NCI-H1930 (cell line): Measurements from ENCODE around the gene MYNN.
"Not testable (repeated sequence)": the region's sequence is repeated elsewhere in the genome, so short reads cannot be mapped to it uniquely, and the experiment has no call there.

ENCODE experiments used
- DNase-seq, 2 experiments: peaks; one replicate each; lab custom pipeline; 2025; lab: John Stamatoyannopoulos, UW

The MYNN gene

DNA sequence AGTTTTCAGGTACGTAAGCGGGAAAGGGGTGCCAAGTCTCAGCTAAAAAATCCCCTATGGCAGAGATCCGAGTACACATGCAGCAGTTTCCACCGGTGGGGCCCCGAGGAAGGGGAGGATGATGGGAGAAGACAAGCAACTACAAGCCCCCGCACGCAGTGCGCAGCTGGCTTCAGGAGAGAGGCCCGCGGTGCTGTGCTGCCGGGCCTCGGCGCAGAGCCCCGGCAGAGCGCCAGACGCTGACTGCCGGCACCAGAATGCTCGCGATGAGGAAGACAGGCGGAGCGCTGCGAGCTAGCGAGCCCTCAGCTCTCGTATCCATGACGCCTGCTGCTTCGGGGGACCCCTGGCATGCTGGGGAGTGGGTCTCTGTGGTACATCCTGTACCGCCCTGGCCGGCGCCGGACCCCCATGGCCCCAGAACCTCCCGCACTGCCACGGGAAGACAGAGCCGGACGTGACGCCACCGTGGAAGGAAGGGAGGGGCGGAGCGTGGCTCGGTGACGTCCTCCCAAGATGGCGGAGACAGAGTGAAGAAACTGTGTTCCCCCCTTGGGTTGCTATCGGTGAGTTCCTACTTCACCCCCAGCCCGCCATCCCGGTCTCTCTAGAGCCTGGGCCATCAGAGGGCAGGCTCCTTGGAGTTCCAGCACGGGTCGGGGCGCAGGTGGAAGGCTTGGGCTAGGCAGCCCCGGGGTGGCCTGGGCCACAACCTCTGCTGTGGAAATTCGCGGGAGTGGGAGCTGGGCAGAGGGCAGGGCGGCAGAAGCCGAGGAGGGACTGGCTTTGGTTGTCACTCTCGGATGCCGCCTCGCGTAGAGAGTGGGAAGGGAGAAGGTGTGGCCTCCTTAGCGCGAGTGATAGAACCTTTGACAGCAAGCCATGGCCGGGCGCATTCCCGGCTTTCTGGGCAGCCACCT is at the start of gene MYNN:
Gene MYNN, plus strand, starts transcription at position 500 of the 920 bp plus-strand sequence. CDS start 900 bp downstream, outside the sequence.
- DNase-seq = peak; percentile 75 to 84

DNA sequence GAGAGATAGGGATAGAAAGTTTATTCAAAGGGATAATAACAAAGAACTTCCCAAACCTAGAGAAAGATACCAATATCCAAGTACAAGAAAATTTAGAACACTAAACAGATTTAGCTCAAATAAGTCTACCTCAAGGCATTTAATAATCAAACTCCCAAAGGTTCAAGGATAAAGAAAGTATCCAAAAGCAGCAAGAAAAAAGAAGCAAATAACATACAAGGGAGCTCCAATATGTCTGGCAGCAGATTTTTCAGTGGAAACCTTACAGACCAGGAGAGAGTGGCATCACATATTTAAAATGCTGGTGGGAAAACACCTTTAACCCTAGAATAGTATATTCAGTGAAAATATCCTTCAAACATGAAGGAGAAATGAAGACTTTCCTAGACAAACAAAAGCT is 41.3 kb upstream of the MYNN start:
- DNase-seq = not testable (repeated sequence)

DNA sequence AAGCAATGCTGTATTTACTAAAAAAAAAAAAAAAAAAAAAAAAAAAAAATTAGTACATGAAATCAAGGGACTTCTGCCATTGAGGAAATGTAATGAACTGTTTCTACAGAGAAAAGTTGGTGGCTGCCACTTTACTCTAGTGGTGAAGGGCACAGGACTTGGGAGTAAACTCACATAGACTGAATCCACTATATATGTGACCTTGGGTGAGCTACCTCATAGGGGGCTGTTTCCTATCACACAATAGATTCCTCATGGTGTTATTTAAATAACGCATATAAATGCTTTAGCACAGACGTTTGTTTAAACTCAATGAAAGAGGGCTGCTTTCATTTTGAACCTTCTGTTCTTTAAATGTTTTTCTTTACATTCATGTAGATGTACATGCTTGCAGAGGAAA is 34.1 kb upstream of the MYNN start:
- no peak for DNase-seq

DNA sequence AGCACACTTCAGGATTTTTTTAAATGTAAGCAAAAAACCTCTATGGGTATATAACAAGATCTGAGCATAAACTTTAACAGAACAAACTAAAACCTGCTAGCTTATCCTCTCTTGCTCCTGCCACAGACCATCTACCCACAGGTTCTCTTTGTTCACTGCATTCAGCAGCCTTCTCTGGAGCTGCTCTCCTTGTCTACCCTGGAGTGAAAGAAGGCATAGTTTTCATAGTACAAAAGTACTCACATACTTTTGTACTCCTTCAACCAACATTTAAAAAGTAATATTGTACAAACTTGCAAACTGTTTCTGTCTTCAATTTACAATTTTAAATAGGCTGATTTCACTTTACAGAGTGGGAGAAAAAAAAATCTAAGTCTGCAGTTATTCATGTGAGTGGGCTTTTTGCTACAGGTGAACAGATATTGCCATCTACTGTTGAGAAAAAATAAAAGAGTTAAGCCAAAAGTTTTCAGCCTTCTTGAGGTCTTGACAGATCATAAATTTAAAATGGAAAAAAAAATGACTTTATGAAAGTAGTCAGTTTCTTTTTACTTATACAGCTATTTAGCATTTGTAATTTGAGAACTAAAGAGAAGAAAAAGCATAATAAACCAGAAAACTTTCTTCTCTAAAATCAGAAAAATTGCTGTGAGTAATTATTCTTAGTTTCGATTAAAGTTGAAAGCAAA is 28.7 kb upstream of the MYNN start:
- no peak for DNase-seq

DNA sequence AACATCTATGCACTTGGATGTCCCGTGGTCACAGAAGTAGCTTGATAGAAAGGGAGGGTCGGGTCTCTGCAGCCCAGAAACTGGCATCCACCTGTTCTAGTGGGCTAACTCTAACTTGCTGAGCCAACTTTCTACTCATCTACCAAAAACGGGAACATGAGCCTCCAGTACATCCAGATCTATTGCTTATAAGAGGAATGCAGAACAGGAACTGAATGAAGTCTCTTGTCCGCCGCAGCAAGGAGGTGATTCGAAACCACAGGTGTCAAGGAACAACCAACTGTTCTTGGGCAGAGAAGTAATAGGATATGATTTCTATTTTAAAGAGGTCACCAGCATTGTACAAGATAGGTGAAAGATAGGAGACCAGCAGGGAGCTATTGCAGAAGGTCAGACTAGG is 26.3 kb upstream of the MYNN start:
- DNase-seq = no peak

DNA sequence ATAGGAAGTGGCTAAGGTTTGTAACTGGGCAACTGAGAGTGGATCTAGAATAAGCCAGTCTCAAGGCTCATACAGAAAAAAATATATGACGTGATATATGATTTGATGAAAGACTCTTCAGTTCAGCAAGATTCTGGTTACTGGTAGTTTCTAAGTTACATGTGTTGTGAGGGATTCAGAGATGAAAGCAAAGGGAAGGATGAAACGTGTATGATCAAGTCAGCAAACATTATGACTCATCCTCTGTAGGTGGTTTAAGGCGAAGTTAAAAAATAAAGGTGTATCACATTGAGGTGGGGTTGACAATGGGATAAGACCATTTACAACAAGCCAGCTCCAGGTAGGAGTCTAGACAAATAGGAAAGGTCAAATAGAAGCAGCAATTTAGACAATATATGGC is 24.5 kb upstream of the MYNN start:
- no peak for DNase-seq

DNA sequence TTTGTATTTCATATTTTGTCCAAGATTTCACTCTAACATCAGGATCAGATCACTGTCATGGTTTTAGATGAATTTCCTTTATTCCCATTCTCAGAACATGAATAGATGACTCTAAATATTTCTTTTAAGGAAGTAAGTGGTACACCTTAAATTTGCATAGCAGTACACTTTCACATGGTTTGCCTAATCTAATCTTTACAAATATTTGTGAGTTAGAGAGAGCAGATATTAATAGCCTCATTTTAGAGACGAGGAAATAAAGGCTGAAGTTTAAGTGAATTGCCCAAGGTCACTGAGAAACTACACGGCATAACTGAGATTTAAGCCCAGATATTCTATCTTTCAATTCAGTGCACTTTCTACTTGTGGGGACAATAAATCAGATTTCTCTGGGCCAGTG is 22.5 kb upstream of the MYNN start:
- DNase-seq = no peak

DNA sequence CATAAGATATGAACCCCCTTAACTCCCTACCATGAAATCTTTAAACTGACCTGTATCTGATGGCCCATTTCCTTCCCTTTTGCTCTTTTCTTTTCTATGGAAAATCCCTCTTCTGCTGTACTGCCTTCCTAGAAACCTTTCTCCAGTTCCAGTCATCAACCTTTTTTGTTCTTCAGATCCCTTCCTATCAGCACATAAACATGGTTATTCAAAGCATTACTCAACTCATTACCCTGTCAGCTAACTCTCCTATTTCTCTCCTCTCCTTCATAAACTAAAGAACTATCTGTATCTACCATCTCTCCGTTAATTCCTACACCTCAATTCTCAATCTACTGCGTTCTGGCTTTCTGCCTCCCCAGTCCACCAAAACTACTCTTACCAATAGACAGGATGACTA is 21.3 kb upstream of the MYNN start:
- no peak for DNase-seq

DNA sequence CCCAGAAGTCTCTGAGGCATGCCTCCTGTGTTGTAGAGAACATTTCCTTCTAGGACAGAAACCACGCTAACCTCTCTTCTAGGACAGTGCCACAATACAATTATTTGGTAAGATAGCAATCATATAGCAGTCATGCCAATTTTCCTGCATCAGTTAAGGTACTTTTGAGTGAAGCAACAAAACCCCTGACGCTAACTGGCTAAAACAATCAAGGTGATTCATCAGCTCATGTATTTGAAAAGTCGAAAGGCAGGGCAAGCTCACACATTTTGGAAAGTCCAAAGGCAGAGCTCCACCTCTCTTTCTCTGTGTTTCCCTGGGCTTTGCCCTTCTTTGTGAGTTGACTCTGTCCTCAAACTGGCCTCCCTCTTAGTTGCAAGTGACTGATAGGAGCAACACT is 18.5 kb upstream of the MYNN start:
- no peak for DNase-seq

DNA sequence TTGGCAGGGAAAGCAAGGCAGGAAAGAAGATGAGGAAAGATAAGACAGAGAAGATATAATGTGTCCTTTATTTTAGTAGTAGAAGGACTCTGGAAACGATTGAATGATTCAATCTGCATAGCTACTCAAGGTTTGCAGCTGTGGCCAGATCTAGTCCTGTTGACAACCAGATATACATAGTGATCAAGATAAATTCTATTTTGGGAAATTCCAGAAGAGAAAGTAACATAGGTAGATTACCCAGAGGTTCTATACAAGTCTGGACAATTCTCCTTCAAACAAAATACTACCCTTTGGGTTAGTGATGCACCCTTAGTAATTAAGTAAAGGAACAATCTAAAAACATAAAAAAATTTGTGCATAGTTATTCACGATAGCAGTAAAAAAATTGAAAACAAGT is 17.7 kb upstream of the MYNN start:
- no peak for DNase-seq

DNA sequence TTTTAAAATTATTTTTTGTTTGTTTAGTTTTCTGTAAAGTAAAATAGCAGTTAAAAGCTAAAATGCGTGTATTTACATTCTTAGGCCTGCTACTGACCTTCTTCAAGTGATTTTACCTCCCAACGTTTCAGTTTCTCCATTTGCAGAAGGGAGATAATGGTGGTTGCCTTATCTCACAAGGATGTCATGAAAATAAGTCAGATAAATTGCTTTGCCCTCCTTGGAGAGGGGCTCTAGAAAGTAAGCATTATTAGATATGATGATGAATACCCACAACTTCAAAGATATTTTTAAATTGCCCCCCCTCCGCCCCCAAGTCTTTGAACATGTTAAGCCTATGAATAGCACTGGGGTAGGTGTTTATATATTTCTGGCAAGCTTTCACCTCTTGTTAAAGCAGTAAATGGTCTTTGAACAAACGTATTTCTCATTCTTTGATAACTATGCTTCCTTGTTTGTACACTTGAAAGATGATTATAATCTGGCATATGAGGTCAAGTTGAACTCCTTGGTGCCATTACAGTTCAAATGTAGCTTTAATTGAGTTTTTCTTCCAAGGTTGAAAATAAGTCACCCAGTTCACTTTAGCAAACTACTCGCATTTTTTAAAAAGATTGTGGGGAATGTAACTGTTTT is 14.7 kb upstream of the MYNN start:
- no peak for DNase-seq

DNA sequence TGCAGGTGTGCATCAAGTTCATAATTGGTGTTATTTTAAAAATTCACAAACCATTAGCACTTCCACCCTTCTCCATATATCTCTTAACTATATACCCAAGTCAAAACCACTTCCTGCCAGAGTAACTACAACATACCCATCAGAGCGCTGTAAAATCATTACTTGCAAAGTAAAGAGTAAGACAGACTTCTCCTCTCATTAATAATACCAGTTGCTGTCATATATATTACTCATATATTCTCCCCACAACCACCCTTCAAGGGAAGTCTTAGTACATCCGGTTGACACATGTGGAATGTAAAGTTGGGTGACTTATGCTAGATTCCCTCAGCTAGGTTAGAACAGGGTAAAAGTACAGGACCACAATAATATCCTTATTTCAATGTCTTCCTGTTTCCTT is 13.9 kb upstream of the MYNN start:
- DNase-seq = no peak

DNA sequence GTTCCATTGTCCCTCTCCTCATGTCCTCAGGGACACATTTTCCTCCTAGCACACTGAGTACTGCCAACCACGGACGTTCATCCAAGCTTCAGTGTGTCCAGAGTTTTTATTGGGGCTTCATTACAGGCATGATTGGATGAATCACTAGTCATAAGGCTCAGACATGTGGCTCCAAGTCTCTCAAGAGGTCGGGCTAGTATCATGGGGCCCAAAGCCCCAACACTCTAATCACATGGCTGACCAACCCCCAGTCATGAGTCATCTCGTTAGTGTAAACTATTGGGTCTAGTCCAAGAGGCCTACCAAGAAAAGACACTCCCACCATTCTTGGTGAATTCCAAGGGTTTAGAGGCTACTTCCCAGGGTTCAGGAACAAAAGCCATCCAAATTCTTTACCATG is 12.7 kb upstream of the MYNN start:
- no peak for DNase-seq

DNA sequence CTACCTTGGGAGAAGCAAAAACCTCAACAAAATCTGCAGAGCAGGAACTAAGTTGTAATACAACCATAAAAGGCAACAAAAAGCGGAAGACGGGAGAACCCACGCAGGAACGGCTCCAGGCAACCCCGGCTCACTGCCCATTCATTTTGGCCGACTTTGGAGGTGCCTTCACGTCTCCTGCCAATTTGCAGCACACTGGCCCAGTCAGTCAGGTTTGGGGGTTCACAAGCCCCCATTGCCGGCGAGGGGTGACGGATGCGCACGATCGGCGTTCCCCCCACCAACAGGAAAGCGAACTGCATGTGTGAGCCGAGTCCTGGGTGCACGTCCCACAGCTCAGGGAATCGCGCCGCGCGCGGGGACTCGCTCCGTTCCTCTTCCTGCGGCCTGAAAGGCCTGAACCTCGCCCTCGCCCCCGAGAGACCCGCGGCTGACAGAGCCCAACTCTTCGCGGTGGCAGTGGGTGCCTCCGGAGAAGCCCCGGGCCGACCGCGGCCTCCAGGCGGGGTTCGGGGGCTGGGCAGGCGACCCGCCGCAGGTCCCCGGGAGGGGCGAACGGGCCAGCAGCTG is 8.8 kb upstream of the MYNN start:
- no peak for DNase-seq

DNA sequence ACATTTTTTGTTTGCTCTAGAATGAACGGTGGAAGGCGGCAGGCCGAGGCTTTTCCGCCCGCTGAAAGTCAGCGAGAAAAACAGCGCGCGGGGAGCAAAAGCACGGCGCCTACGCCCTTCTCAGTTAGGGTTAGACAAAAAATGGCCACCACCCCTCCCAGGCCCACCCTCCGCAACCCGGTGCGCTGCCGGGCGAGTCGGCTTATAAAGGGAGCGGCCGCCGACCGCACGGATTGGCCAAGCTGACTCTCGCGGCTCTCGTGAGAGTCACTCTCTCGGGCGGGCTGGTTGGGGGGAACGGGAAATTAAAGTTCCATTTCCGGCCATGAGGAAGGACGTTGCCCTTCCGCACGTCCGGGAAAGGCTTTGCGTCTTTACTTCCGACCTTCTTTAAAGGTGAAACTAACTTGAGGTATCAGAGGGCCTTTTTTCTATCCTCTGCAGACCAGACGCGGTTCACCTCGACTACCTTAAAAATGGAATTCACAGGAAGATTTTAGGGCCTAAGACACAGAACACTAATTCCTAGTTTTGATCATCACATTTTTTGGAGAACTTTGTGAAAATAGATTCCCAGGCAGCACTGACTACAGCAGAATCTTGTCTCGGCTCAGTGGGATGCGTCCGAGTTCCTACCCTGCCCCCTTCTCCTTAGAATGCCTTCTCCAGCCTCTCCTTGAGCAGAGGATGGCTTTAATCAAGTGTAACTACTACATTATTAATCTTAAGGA is 8.1 kb upstream of the MYNN start, which contains the start of gene TERC:
Gene TERC, minus strand, starts transcription at position 179 of the 731 bp plus-strand sequence.
- DNase-seq = peak; percentile 90 to 92

DNA sequence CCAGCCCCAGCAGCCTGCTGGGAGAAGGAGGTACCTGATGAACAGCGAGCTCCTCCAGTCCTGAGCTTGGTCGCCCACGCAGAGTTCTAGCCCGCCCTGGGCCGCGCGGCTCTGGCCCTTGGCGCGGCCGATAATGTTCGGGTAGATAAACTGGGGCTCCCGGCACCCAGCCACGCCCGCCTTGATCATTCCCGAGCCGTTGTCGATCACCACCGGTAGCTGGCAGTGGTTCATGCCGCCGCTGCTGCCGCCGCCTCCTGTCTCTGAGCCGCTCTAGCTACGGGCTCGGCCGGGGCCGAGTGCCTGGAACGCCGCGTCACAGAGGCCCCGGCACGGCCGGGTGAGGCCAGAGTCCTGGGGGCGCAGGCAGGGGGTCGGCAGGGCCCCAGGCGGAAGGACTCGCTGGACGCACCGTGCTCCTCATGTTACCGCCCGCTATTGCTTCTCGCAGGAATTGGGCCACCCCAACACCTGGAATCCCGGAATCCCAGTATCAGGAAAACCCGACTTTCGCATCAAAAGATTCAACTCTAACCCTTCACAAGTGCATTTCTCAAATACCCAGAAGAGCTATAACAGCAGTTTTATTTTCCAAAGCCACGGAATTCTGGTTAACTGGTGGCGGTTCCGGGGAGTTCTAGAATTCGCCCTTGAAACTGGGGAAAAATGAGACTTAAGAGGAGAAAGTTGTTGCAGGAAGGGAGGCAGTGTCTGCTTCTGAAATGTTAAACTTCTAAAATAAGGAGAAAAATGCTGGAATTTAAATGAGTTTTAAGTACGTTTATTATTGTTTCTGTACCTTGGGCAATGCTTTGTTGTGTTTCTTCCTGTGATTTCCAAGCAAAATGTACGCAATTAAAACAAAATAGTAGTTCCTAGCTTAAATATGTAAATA is 3.7 kb upstream of the MYNN start, which contains the start of gene ACTRT3:
Gene ACTRT3, minus strand, starts transcription at position 275 of the 895 bp plus-strand sequence. Its CDS starts 41 bp downstream, at position 234.
- DNase-seq = no peak

DNA sequence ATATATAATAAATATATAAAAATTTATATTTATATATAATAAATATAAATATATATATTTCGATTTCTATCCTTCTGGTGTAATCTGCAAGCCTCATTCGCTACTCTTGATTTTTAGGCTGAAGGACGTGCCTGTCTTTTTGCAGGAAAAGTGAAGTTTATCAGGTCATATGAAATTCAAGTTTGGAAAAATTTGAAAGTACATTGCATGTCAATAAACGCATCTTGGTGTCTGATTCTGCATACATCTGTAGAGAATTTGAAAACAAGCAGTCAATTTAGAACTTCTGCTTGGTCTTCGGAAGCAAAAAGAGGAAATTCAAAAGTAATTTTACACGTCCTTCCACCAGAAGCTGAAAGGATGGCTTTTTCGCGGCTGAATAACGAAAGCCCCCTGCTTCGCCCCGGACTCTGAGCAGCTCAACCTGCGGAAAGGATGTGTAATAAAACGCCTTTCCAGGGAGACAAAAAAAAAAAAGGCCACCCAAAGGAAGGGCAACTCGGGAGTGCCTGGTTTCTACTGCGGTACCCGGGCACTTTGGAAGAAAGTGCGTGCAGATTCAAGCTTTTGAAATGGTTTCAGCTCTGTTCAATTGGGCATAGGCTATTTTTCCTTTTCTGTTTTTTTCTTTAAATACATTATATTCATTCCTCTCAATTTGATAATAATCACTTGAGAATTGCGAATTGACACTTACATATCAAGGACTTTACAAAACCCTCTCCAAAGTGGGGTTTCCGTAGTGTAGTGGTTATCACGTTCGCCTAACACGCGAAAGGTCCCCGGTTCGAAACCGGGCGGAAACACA is 1.5 kb upstream of the MYNN start:
- DNase-seq = peak; percentile 79 to 87

DNA sequence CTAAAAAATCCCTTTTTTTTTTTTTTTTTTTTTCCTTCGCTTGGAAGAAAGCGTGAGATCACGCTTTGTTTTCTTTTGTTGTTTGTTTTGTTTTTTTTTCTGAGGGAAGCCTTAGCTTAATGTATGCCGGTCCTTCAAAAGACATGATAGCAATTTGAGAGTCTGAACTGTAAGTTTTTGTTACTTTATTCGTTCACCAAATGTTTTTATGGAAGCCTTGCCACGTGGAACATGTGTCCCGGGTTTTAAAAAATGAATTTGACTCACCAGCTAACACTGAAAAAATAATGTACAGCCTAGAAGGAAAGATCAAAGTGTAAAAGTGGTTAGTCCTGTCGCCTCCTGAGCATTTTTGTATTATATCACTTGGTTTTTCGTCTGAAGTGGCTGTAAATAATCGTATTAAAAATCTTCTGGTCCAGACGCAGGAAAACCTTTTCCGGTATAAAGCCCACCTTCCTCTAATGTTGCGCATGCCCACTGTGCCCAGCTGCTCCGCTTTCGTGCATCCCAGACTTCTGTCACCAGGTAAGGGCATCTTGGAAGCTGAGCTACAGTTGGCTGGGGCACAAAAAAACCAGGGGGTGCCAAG is 795 bp upstream of the MYNN start:
- DNase-seq = peak; percentile 75 to 81

DNA sequence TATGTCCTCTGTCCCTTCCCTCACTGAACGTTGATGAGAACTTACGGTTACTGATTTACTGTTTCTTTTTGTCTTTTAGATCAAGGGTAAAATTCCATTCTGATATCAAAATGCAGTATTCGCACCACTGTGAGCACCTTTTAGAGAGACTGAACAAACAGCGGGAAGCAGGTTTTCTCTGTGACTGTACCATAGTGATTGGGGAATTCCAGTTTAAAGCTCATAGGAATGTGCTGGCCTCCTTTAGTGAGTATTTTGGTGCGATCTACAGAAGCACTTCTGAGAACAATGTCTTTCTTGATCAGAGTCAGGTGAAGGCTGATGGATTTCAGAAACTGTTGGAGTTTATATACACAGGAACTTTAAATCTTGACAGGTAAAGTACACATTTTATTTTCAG is 990 bp downstream of the MYNN start:
- no peak for DNase-seq
